Large intestine (tissue), 3 donors: ENCODE measurements around the gene GRIK3. TPM values are rescaled to one million over a fixed set of nuclear protein-coding genes. Genes with fewer than 3 reads are reported as not detected.

Source experiments
- DNase-seq, 2 donors: peaks; one replicate each; pipeline versions ENCODE4 v3.0.0 to v3.0.0-alpha.2; 2013
- H3K27ac ChIP-seq: one replicate; pipeline ENCODE4 v1.5.1; 2013; ENCODE audit warnings: low read length
- H3K27me3 ChIP-seq: 2 replicates; pipeline ENCODE4 v1.6.1; 2013; ENCODE audit warnings: low read length; ENCODE audit not compliant: control insufficient read depth, insufficient read depth
- H3K36me3 ChIP-seq: 2 replicates; pipeline ENCODE4 v1.6.1; 2013; ENCODE audit warnings: low read length; ENCODE audit not compliant: control insufficient read depth, insufficient read depth
- H3K4me1 ChIP-seq: one replicate; pipeline ENCODE4 v1.6.1; 2013; ENCODE audit warnings: low read length; ENCODE audit not compliant: control insufficient read depth, insufficient read depth
- H3K4me3 ChIP-seq: one replicate; pipeline ENCODE4 v1.5.1; 2013; ENCODE audit warnings: low read length
- H3K9me3 ChIP-seq: one replicate; pipeline ENCODE4 v1.6.1; 2013; ENCODE audit warnings: mild to moderate bottlenecking, low read depth, low read length, moderate library complexity; ENCODE audit not compliant: control insufficient read depth
- WGBS: methylation state at CpG from one replicate; pipeline ENCODE4 v1.1.5; 2013; ENCODE audit warnings: low lambda C conversion rate; ENCODE audit not compliant: insufficient coverage; 5-methylcytosine and 5-hydroxymethylcytosine counted together
- polyA plus RNA-seq: library from polyadenylated mRNA; unstranded; fragments of 120-200 nt; gene quantifications from one replicate; pipeline ENCODE4 v1.2.1, GENCODE V29; 2013

GRIK3 gene
- polyA plus RNA-seq, 1 donor: 4.5 TPM

GRCh38 chr1:37070126-37070525 lies 35.8 kb upstream of the GRIK3 start:
- peaks cover 2% of the 10 kb centered on the region for H3K27me3 ChIP-seq
- DNase-seq: no peak
- no peaks in the 10 kb centered on the region for H3K36me3 ChIP-seq
- no peak overlapping the region for H3K27ac ChIP-seq
- no peaks in the 10 kb centered on the region for H3K9me3 ChIP-seq
- peaks cover 8% of the 10 kb centered on the region for H3K4me1 ChIP-seq
- H3K4me3 ChIP-seq: no peak overlapping the region
- WGBS: no CpG with 5 or more reads among the region's 5 CpGs

- H3K4me1 ChIP-seq: peaks cover 8% of the 10 kb centered on the region
- H3K4me3 ChIP-seq: no peak overlapping the region
- H3K9me3 ChIP-seq: no peaks in the 10 kb centered on the region
- H3K36me3 ChIP-seq: no peaks in the 10 kb centered on the region
- 20% methylated on average over 1 of the region's 4 CpGs for WGBS
- no peak for DNase-seq
- peaks cover 2% of the 10 kb centered on the region for H3K27me3 ChIP-seq
- no peak overlapping the region for H3K27ac ChIP-seq
Measured at GRCh38 chr1:37069406-37069805, 35.1 kb upstream of the GRIK3 start.

GRCh38 chr1:37068897-37069296 lies 34.6 kb upstream of the GRIK3 start:
- H3K27me3 ChIP-seq: peaks cover 2% of the 10 kb centered on the region
- peaks cover 8% of the 10 kb centered on the region for H3K4me1 ChIP-seq
- no peak overlapping the region for H3K4me3 ChIP-seq
- WGBS: no CpG with 5 or more reads among the region's 9 CpGs
- no peak for DNase-seq
- no peaks in the 10 kb centered on the region for H3K36me3 ChIP-seq
- H3K9me3 ChIP-seq: no peaks in the 10 kb centered on the region
- no peak overlapping the region for H3K27ac ChIP-seq

GRCh38 chr1:37068260-37068659 lies 33.9 kb upstream of the GRIK3 start:
- peaks cover 8% of the 10 kb centered on the region for H3K4me1 ChIP-seq
- no CpG with 5 or more reads among the region's 3 CpGs for WGBS
- no peak overlapping the region for H3K27ac ChIP-seq
- H3K4me3 ChIP-seq: no peak overlapping the region
- H3K36me3 ChIP-seq: no peaks in the 10 kb centered on the region
- peaks cover 2% of the 10 kb centered on the region for H3K27me3 ChIP-seq
- DNase-seq: no peak
- H3K9me3 ChIP-seq: no peaks in the 10 kb centered on the region

GRCh38 chr1:37064039-37064438 lies 29.7 kb upstream of the GRIK3 start:
- 65% methylated on average over 2 of the region's 4 CpGs for WGBS
- no peaks in the 10 kb centered on the region for H3K36me3 ChIP-seq
- no peak for DNase-seq
- peaks cover 1% of the 10 kb centered on the region for H3K27me3 ChIP-seq
- no peaks in the 10 kb centered on the region for H3K4me1 ChIP-seq
- H3K27ac ChIP-seq: no peak overlapping the region
- H3K9me3 ChIP-seq: no peaks in the 10 kb centered on the region
- H3K4me3 ChIP-seq: no peak overlapping the region

- Histone ChIP-seq H3K4me3 (no peak overlapping the region), H3K4me1 (no peaks in the 10 kb centered on the region)
- 57% methylated on average over 3 of the region's 8 CpGs for WGBS
Measured at GRCh38 chr1:37059346-37059745, 25.0 kb upstream of the GRIK3 start.

GRCh38 chr1:37058424-37058988 lies 24.2 kb upstream of the GRIK3 start:
- Histone ChIP-seq H3K9me3 (no peaks in the 10 kb centered on the region), H3K36me3 (no peaks in the 10 kb centered on the region), H3K27ac (no peak overlapping the region), H3K4me3 (no peak overlapping the region), H3K27me3 (no peaks in the 10 kb centered on the region), H3K4me1 (no peaks in the 10 kb centered on the region)
- no CpG with 5 or more reads among the region's 5 CpGs for WGBS
- no peak for DNase-seq

More at GRCh38 chr1:37059346-37059745, 25.0 kb upstream of the GRIK3 start:
- Histone ChIP-seq H3K36me3 (no peaks in the 10 kb centered on the region), H3K27ac (no peak overlapping the region), H3K27me3 (no peaks in the 10 kb centered on the region), H3K9me3 (no peaks in the 10 kb centered on the region)
- DNase-seq: no peak

GRCh38 chr1:37056325-37056724 lies 22.0 kb upstream of the GRIK3 start:
- Histone ChIP-seq H3K36me3 (no peaks in the 10 kb centered on the region), H3K4me3 (no peak overlapping the region), H3K27me3 (no peaks in the 10 kb centered on the region), H3K9me3 (no peaks in the 10 kb centered on the region), H3K4me1 (no peaks in the 10 kb centered on the region), H3K27ac (no peak overlapping the region)
- WGBS: no CpG with 5 or more reads among the region's 6 CpGs
- no peak for DNase-seq

GRCh38 chr1:37055631-37056030 lies 21.3 kb upstream of the GRIK3 start:
- no peak overlapping the region for H3K27ac ChIP-seq
- H3K4me3 ChIP-seq: no peak overlapping the region
- no peaks in the 10 kb centered on the region for H3K9me3 ChIP-seq
- H3K27me3 ChIP-seq: no peaks in the 10 kb centered on the region
- H3K36me3 ChIP-seq: no peaks in the 10 kb centered on the region
- no CpG with 5 or more reads among the region's 3 CpGs for WGBS
- DNase-seq: no peak
- no peaks in the 10 kb centered on the region for H3K4me1 ChIP-seq

GRCh38 chr1:37053173-37053572 lies 18.9 kb upstream of the GRIK3 start:
- no peaks in the 10 kb centered on the region for H3K4me1 ChIP-seq
- H3K4me3 ChIP-seq: no peak overlapping the region
- H3K27me3 ChIP-seq: no peaks in the 10 kb centered on the region
- WGBS: no CpG with 5 or more reads among the region's 5 CpGs
- DNase-seq: no peak
- no peaks in the 10 kb centered on the region for H3K9me3 ChIP-seq
- no peaks in the 10 kb centered on the region for H3K36me3 ChIP-seq
- H3K27ac ChIP-seq: no peak overlapping the region

GRCh38 chr1:37052120-37052519 lies 17.8 kb upstream of the GRIK3 start:
- WGBS: no CpG with 5 or more reads among the region's 1 CpG
- Histone ChIP-seq H3K4me1 (no peaks in the 10 kb centered on the region), H3K36me3 (no peaks in the 10 kb centered on the region), H3K4me3 (no peak overlapping the region), H3K27me3 (no peaks in the 10 kb centered on the region), H3K9me3 (no peaks in the 10 kb centered on the region), H3K27ac (no peak overlapping the region)
- no peak for DNase-seq
